ENCODE measurements around the gene NOL9.
"Not testable (repeated sequence)": the region's sequence is repeated elsewhere in the genome, so short reads cannot be mapped to it uniquely, and the experiment has no call there.

The NOL9 gene

GRCh38 chr1:6503884-6504602 lies 50.3 kb downstream of the NOL9 start:
- no peak for DNase-seq (ENCODE audit: low read depth)

- DNase-seq (ENCODE audit: low read depth): no peak
These were observed 52.1 kb downstream of the NOL9 start for GRCh38 chr1:6502000-6502891.

GRCh38 chr1:6501279-6501813 lies 53.0 kb downstream of the NOL9 start:
- no peak for DNase-seq (ENCODE audit: low read depth)

- no peak for DNase-seq (ENCODE audit: low read depth)
These were observed 53.6 kb downstream of the NOL9 start for GRCh38 chr1:6500544-6501278.

GRCh38 chr1:6499296-6499695 lies 55.0 kb downstream of the NOL9 start:
- no peak for DNase-seq (ENCODE audit: low read depth)

GRCh38 chr1:6498576-6499111 lies 55.7 kb downstream of the NOL9 start:
- DNase-seq (ENCODE audit: low read depth): no peak

GRCh38 chr1:6497867-6498575 lies 56.3 kb downstream of the NOL9 start:
- DNase-seq (ENCODE audit: low read depth): no peak

GRCh38 chr1:6497215-6497866 lies 57.0 kb downstream of the NOL9 start:
- DNase-seq (ENCODE audit: low read depth): no peak

GRCh38 chr1:6496890-6497214 lies 57.5 kb downstream of the NOL9 start:
- DNase-seq (ENCODE audit: low read depth): no peak

GRCh38 chr1:6496365-6496721 lies 58.0 kb downstream of the NOL9 start:
- no peak for DNase-seq (ENCODE audit: low read depth)

- no peak for DNase-seq (ENCODE audit: low read depth)
These were observed 58.6 kb downstream of the NOL9 start for GRCh38 chr1:6495540-6496364.

GRCh38 chr1:6495041-6495441 lies 59.3 kb downstream of the NOL9 start:
- DNase-seq (ENCODE audit: low read depth): no peak

- no peak for DNase-seq (ENCODE audit: low read depth)
These were observed 59.7 kb downstream of the NOL9 start for GRCh38 chr1:6494627-6495026.

- not testable (repeated sequence) for DNase-seq (ENCODE audit: low read depth)
These were observed 60.5 kb downstream of the NOL9 start for GRCh38 chr1:6493834-6494223.

GRCh38 chr1:6491966-6492365 lies 62.3 kb downstream of the NOL9 start:
- DNase-seq (ENCODE audit: low read depth): no peak

- DNase-seq (ENCODE audit: low read depth): no peak
These were observed 62.8 kb downstream of the NOL9 start, which contains the start of gene PLEKHG5 for GRCh38 chr1:6491480-6491962. PLEKHG5 (minus strand) TSS chr1:6491667; CDS start chr1:6477571, 14,096 bp downstream.

- DNase-seq (ENCODE audit: low read depth): no peak
These were observed 63.2 kb downstream of the NOL9 start for GRCh38 chr1:6491081-6491449.

GRCh38 chr1:6490181-6491080 lies 63.9 kb downstream of the NOL9 start:
- DNase-seq (ENCODE audit: low read depth): no peak

GRCh38 chr1:6489799-6490180 lies 64.5 kb downstream of the NOL9 start:
- no peak for DNase-seq (ENCODE audit: low read depth)

Measured in CMK (cell line).